Measurements from ENCODE around the gene MCMBP. TPM values are rescaled to one million over a fixed set of nuclear protein-coding genes. Genes with fewer than 3 reads are reported as not detected.
"Not testable (repeated sequence)": the region's sequence is repeated elsewhere in the genome, so short reads cannot be mapped to it uniquely, and the experiment has no call there.

Gene MCMBP
- total and polyA plus RNA-seq, 12 donors = 9.2 to 41.9 (median 27.3) TPM

- Histone ChIP-seq H3K9me3 (no peaks in the 10 kb centered on the region), H3K27me3 (no peaks in the 10 kb centered on the region), H3K4me3 (no peak overlapping the region), H3K36me3 (no peaks in the 10 kb centered on the region), H3K4me1 (peaks cover 0 to 8% (median 6%) of the 10 kb centered on the region in 9 donors), H3K27ac (no peak overlapping the region)
- TF ChIP-seq CTCF (IDR thresholded peaks at IDR 0.05) = no peak
- WGBS, 2 donors = 60 to 65% methylated on average over 2 of the region's 2 CpGs
- no peak for ATAC-seq
- DNase-seq = no peak
- intact Hi-C loops (cut with DNase I) = loop anchor here in 1 of 10 donors (10.0 kb wide), 1 partner anchor 284 kb away; the partner anchor contains the start of gene TIAL1
Observed at GRCh38 chr10:119878524-119878923, 5.9 kb upstream of the MCMBP start.

DNA sequence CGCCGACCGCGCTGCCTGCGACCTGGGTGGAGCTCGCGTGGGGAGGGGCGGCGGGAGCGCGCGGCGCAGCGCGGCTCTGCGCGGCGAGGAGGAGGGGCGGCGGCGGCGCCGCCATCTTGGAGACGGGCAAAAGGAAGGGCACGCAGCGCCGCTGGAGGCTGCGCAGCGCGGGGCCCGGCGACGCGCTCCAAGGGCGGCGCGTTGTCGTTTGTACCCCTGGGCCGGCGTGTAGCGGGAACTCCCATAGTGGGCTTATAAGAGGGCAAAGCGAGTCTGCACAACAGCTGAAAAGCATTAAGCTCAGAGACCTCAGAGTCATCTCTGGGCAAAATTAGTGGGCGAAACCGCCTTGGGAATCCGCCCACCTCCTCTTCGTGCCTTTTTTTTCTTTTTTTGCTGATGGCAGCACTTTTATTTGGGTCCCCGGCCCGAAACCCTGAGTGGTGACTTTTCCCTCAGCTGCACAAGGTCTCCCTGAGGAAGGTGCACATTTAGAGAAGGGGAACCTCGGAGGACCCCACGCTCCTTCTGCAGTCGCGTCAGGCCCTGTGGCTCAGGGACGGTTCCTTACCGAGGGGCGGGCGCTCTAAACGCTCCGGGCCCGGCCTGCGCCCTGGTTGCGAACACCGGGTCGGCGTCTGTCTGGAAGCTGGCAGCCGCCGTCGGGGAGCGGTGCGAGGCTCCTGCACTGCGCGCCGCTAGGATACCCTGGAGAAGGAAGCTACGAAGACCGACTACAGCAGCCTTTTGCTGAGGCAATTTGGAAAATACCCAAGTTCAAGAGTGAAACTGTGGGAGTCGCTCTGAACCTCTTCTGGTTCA, 428 bp upstream of the MCMBP start:
- peak overlapping the region; percentile 78 to 98 (median 92) for H3K27ac ChIP-seq
- no peaks in the 10 kb centered on the region for H3K9me3 ChIP-seq
- H3K4me1 ChIP-seq = peaks cover 0 to 43% (median 25%) of the 10 kb centered on the region in 9 donors
- TF ChIP-seq CTCF (IDR thresholded peaks at IDR 0.05) = peak in 1 of 9 donors; percentile 12
- peak; percentile 90 to 93 for DNase-seq
- H3K36me3 ChIP-seq = no peaks in the 10 kb centered on the region
- ATAC-seq = peak; percentile 98 to 99 (median 98)
- H3K27me3 ChIP-seq = no peaks in the 10 kb centered on the region
- H3K4me3 ChIP-seq = peak overlapping the region; percentile 54 to 92 (median 79)
- intact Hi-C loops (cut with DNase I) = loop anchor here in 6 of 10 donors (1.0 to 10.0 kb wide), 6 partner anchors 18 to 278 kb away; partner anchors contain the start of genes SEC23IP (in 4 of the 6), TIAL1 (in 2 of the 6) and INPP5F (in 1 of the 6)
- 0 to 1% methylated on average over 61 to 75 of the region's 75 CpGs for WGBS, 2 donors

DNA sequence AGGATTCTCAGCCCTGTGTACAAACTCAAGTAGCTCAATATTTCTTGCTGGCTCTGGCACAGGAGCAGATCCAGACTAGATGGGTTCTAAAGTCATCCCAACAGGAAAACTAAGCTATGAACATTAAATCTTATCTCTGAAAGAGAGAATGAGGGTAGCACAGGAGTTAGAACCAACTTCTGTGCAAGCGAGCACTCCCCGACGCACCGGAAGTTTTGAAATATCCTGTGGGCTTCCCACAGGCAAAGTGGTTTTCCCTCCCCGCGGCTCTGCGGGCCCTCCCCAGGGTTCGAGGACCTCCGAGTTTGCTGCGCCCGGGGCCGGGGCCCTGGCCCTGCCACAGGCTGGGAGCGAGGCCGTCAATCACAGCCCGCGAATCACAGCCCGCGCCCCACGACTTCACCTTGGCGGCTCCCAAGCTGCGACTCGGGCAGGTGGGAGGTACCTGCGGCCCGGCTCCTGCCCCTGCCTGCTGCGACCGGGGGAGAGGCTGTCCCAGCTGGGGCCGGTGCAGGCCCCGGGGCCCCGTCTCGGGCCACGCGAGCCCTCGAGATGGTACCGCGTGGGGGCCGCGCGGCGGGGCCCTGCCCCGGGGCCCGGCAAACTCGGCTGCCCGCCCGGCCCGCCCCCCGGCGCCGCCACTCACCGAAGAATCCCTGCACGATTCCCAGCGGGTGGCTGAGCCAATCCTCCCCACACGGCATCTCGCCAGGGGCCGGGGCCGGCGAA, 598 bp downstream of the MCMBP start:
- no peaks in the 10 kb centered on the region for H3K9me3 ChIP-seq
- ATAC-seq = peak in 6 of 8 donors; percentile 4 to 52 (median 26)
- intact Hi-C loops (cut with DNase I) = loop anchor here in 4 of 10 donors (1.0 to 10.0 kb wide), 6 partner anchors 19 to 277 kb away; partner anchors contain the start of genes SEC23IP (in 2 of the 4), TIAL1 (in 2 of the 4) and INPP5F (in 1 of the 4)
- 0% methylated on average over 53 to 56 of the region's 56 CpGs for WGBS, 2 donors
- H3K4me1 ChIP-seq = peaks cover 0 to 51% (median 33%) of the 10 kb centered on the region in 9 donors
- no peaks in the 10 kb centered on the region for H3K27me3 ChIP-seq
- peak overlapping the region; percentile 78 to 98 (median 92) for H3K27ac ChIP-seq
- no peak for TF ChIP-seq CTCF (IDR thresholded peaks at IDR 0.05)
- DNase-seq = peak; percentile 42 to 56
- no peaks in the 10 kb centered on the region for H3K36me3 ChIP-seq
- H3K4me3 ChIP-seq = peak overlapping the region; percentile 54 to 92 (median 79)

DNA sequence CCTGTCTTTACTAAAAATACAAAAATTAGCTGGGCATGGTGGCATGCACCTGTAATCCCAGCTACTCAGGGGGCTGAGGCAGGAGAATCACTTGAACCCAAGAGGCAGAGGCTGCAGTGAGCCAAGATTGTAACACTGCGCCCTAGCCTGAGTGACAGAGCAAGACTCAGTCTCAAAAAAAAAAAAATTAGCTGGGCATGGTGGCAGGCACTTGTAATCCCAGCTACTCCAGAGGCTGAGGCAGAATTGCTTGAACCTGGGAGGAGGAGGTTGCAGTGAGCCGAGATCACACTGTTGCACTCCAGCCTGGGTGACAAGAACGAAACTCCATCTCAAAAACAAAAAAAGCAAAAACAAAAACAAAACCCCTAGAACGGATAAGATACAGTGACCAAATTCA, 3.2 kb downstream of the MCMBP start:
- not testable (repeated sequence) for DNase-seq, H3K4me3 ChIP-seq, H3K27me3 ChIP-seq, ATAC-seq, H3K27ac ChIP-seq, H3K36me3 ChIP-seq, H3K9me3 ChIP-seq
- H3K4me1 ChIP-seq = peaks cover 0 to 58% (median 33%) of the 10 kb centered on the region in 9 donors
- WGBS, 2 donors = 79 to 82% methylated on average over 4 of the region's 4 CpGs
- intact Hi-C loops (cut with DNase I) = loop anchor here in 4 of 10 donors (5.0 to 10.0 kb wide), 4 partner anchors 127 to 265 kb away; no protein-coding TSS in a partner anchor

Measured in heart right ventricle (tissue), 16 donors.